ENCODE measurements around the gene PKN1.

DNA sequence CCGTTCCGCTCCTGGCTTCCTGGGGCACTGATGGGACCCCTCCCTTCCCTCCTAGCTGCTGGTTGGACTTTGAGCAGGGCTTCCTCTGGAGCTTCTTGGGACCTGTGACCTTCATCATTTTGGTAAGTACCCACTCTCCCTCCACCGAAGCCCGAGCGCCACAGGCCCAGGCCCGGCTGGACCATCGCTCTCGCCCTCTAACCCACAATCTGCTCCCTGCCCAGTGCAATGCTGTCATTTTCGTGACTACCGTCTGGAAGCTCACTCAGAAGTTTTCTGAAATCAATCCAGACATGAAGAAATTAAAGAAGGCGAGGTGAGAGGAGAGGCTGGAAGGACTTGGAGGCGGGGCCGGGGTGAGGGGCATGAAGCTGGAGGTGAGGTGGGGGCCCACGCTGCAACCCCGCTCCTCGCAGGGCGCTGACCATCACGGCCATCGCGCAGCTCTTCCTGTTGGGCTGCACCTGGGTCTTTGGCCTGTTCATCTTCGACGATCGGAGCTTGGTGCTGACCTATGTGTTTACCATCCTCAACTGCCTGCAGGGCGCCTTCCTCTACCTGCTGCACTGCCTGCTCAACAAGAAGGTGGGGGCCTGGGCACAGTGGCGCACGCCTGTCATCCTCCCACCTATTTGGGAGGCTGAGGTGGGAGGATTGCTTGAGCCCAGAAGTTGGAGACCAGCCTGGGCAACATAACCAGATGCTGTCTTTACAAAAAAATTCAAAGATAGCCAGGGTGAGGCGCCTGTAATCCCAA is 26.3 kb upstream of the PKN1 start:
- TF ChIP-seq, protein P1, sequence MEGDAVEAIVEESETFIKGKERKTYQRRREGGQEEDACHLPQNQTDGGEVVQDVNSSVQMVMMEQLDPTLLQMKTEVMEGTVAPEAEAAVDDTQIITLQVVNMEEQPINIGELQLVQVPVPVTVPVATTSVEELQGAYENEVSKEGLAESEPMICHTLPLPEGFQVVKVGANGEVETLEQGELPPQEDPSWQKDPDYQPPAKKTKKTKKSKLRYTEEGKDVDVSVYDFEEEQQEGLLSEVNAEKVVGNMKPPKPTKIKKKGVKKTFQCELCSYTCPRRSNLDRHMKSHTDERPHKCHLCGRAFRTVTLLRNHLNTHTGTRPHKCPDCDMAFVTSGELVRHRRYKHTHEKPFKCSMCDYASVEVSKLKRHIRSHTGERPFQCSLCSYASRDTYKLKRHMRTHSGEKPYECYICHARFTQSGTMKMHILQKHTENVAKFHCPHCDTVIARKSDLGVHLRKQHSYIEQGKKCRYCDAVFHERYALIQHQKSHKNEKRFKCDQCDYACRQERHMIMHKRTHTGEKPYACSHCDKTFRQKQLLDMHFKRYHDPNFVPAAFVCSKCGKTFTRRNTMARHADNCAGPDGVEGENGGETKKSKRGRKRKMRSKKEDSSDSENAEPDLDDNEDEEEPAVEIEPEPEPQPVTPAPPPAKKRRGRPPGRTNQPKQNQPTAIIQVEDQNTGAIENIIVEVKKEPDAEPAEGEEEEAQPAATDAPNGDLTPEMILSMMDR (conservative IDR thresholded peaks at IDR 0.05): no peak
- TF ChIP-seq ZFX (IDR thresholded peaks at IDR 0.05): no peak

Data from C4-2B (cell line).